ENCODE results near the gene RBM4B. TPM values are rescaled to one million over a fixed set of nuclear protein-coding genes. Genes with fewer than 3 reads are reported as not detected.

Gene RBM4B
- total and polyA plus RNA-seq, 4 donors = 7.1 to 13.8 (median 10.6) TPM

GRCh38 chr11:66710384-66710930 is 32.8 kb upstream of the RBM4B start:
- TF ChIP-seq FOXA2 (IDR thresholded peaks at IDR 0.05) = no peak
- no peak for TF ChIP-seq CTCF (IDR thresholded peaks at IDR 0.05; ENCODE audit: low read depth, low read length, missing input control)
- TF ChIP-seq HNF4G (IDR thresholded peaks at IDR 0.05) = no peak
- no peak for TF ChIP-seq RAD21 (IDR thresholded peaks at IDR 0.05)
- TF ChIP-seq MAX (IDR thresholded peaks at IDR 0.05) = no peak
- no peak for TF ChIP-seq TAF1 (conservative IDR thresholded peaks at IDR 0.05)
- Histone ChIP-seq H3K36me3 (ENCODE audit: control insufficient read depth in 4 of 4, insufficient read depth in 3 of 4, low read depth in 1 of 4, low read length in 3 of 4) (peaks cover 5 to 55% (median 45%) of the 10 kb centered on the region in 4 donors), H3K9me3 (ENCODE audit: control insufficient read depth in 4 of 4, low read length in 3 of 4) (no peaks in the 10 kb centered on the region), H3K4me3 (ENCODE audit: low read depth in 1 of 3, low read length in 3 of 3) (no peak overlapping the region), H3K27me3 (ENCODE audit: control insufficient read depth in 4 of 4, insufficient read depth in 4 of 4, low read length in 3 of 4) (no peaks in the 10 kb centered on the region), H3K27ac (ENCODE audit: low read depth in 1 of 2, low read length in 2 of 2) (no peak overlapping the region), H3K4me1 (ENCODE audit: control insufficient read depth in 4 of 4, insufficient read depth in 4 of 4, low read length in 3 of 4) (peaks cover 0 to 2% (median 0%) of the 10 kb centered on the region in 4 donors), H3K9ac (ENCODE audit: low read depth in 1 of 2, low read length in 2 of 2) (no peak overlapping the region)
- WGBS = 88% methylated on average over 15 of the region's 15 CpGs
- no peak for DNase-seq (ENCODE audit: low spot score)

DNA sequence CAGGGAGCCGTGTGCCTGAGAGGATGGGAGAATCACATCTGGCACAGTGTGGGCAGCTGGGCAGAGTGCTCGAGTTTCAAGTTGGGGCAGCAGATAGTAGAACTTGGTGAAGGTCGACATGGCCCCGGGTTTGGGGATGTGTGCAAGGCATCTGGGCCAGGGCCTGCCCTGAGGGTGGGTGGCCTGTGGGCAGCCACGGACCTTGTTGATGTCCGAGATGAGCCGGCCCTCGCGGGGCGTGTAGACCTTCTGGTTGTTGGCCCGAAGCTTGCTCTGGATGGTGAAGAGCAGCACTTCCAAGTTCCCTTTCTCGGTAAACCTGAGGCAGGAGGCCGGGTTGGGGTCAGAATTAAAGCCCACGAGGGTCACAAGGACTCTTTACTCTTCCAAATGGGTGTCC is 31.0 kb upstream of the RBM4B start:
- H3K9me3 ChIP-seq (ENCODE audit: control insufficient read depth in 4 of 4, low read length in 3 of 4) = no peaks in the 10 kb centered on the region
- peaks cover 0 to 2% (median 0%) of the 10 kb centered on the region in 4 donors for H3K4me1 ChIP-seq (ENCODE audit: control insufficient read depth in 4 of 4, insufficient read depth in 4 of 4, low read length in 3 of 4)
- peaks cover 12 to 53% (median 33%) of the 10 kb centered on the region in 4 donors for H3K36me3 ChIP-seq (ENCODE audit: control insufficient read depth in 4 of 4, insufficient read depth in 3 of 4, low read depth in 1 of 4, low read length in 3 of 4)
- 93% methylated on average over 14 of the region's 14 CpGs for WGBS
- no peak for DNase-seq (ENCODE audit: low spot score)
- H3K9ac ChIP-seq (ENCODE audit: low read depth in 1 of 2, low read length in 2 of 2) = no peak overlapping the region
- H3K27me3 ChIP-seq (ENCODE audit: control insufficient read depth in 4 of 4, insufficient read depth in 4 of 4, low read length in 3 of 4) = no peaks in the 10 kb centered on the region
- TF ChIP-seq ATF3 (IDR thresholded peaks at IDR 0.05) = no peak
- TF ChIP-seq HNF4G (IDR thresholded peaks at IDR 0.05) = no peak
- no peak for TF ChIP-seq TAF1 (conservative IDR thresholded peaks at IDR 0.05)
- TF ChIP-seq RAD21 (IDR thresholded peaks at IDR 0.05) = no peak
- TF ChIP-seq HNF4A (conservative IDR thresholded peaks at IDR 0.05) = no peak
- no peak for TF ChIP-seq FOXA2 (IDR thresholded peaks at IDR 0.05)
- TF ChIP-seq JUND (IDR thresholded peaks at IDR 0.05) = no peak
- no peak for TF ChIP-seq RXRA (IDR thresholded peaks at IDR 0.05)
- H3K4me3 ChIP-seq (ENCODE audit: low read depth in 1 of 3, low read length in 3 of 3) = no peak overlapping the region
- H3K27ac ChIP-seq (ENCODE audit: low read depth in 1 of 2, low read length in 2 of 2) = no peak overlapping the region

GRCh38 chr11:66708094-66708493 is 30.4 kb upstream of the RBM4B start:
- no peaks in the 10 kb centered on the region for H3K9me3 ChIP-seq (ENCODE audit: control insufficient read depth in 4 of 4, low read length in 3 of 4)
- H3K36me3 ChIP-seq (ENCODE audit: control insufficient read depth in 4 of 4, insufficient read depth in 3 of 4, low read depth in 1 of 4, low read length in 3 of 4) = peaks cover 11 to 50% (median 31%) of the 10 kb centered on the region in 4 donors
- H3K4me1 ChIP-seq (ENCODE audit: control insufficient read depth in 4 of 4, insufficient read depth in 4 of 4, low read length in 3 of 4) = peaks cover 0 to 2% (median 0%) of the 10 kb centered on the region in 4 donors
- no peaks in the 10 kb centered on the region for H3K27me3 ChIP-seq (ENCODE audit: control insufficient read depth in 4 of 4, insufficient read depth in 4 of 4, low read length in 3 of 4)
- H3K27ac ChIP-seq (ENCODE audit: low read depth in 1 of 2, low read length in 2 of 2) = no peak overlapping the region
- no peak overlapping the region for H3K4me3 ChIP-seq (ENCODE audit: low read depth in 1 of 3, low read length in 3 of 3)
- no peak overlapping the region for H3K9ac ChIP-seq (ENCODE audit: low read depth in 1 of 2, low read length in 2 of 2)
- DNase-seq (ENCODE audit: low spot score) = no peak
- 94% methylated on average over 20 of the region's 20 CpGs for WGBS
- no peak for TF ChIP-seq ATF3 (IDR thresholded peaks at IDR 0.05)
- TF ChIP-seq FOXA1 (IDR thresholded peaks at IDR 0.05) = no peak
- no peak for TF ChIP-seq HNF4G (IDR thresholded peaks at IDR 0.05)
- TF ChIP-seq MAX (IDR thresholded peaks at IDR 0.05) = no peak
- TF ChIP-seq JUND (IDR thresholded peaks at IDR 0.05) = no peak
- TF ChIP-seq ZBTB33 (IDR thresholded peaks at IDR 0.05) = no peak
- TF ChIP-seq HNF4A (conservative IDR thresholded peaks at IDR 0.05) = no peak
- TF ChIP-seq TAF1 (conservative IDR thresholded peaks at IDR 0.05) = no peak
- no peak for TF ChIP-seq GABPA (IDR thresholded peaks at IDR 0.05 in 1 of 2, conservative IDR thresholded peaks at IDR 0.05 in 1 of 2)

Data from liver (tissue), 9 donors.